ENCODE results near the gene NNMT.

The NNMT gene

GRCh38 chr11:114261791-114262190, 34.4 kb upstream of the NNMT start:
- in situ Hi-C loops (cut with MboI; ENCODE audit: low sequenced_read_pairs): loop anchor here (25.0 kb wide), 2 partner anchors 374 to 949 kb away; partner anchors contain the start of genes TTC12 and USP28

DNA sequence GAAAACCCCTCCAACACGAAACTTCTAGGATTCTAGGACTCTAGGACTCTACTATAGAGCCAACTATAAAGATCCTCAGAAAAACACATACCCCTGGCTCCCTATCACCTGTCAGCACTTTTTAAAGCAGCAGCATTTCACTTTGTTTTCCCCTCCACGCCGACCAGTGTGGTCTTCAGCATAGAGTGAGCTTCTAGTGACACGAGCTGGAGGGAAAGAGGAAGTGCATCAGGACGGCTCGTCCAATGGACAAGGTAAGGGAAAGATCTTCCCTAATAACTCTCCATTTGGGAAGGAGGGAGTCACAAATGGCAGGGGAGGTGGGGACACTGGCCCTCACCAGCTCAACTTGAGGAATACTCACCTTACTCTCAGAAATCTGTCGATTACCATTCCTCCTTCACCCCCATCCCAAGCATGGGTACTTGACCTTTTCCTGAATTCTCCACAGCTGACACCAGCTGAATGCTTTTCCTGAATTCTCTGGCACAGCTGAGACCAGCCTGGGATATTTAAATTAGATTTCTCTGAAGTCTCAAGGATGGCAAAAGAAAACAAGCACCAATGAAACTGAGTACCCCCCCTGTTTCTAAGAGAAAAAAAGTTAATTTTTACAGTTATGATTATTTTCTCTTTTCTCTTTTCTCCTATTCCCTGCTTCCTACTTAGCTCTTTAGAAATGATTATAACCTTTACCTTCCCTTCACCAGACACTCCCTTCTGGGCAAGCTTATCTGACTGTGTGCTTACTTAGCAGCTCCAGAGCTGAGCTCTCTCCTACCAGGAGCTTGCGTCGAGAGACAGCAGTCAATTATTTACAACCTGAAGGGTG, 33.3 kb upstream of the NNMT start:
- in situ Hi-C loops (cut with MboI; ENCODE audit: low sequenced_read_pairs): loop anchor here (25.0 kb wide), 2 partner anchors 376 to 951 kb away; partner anchors contain the start of genes TTC12 and USP28

DNA sequence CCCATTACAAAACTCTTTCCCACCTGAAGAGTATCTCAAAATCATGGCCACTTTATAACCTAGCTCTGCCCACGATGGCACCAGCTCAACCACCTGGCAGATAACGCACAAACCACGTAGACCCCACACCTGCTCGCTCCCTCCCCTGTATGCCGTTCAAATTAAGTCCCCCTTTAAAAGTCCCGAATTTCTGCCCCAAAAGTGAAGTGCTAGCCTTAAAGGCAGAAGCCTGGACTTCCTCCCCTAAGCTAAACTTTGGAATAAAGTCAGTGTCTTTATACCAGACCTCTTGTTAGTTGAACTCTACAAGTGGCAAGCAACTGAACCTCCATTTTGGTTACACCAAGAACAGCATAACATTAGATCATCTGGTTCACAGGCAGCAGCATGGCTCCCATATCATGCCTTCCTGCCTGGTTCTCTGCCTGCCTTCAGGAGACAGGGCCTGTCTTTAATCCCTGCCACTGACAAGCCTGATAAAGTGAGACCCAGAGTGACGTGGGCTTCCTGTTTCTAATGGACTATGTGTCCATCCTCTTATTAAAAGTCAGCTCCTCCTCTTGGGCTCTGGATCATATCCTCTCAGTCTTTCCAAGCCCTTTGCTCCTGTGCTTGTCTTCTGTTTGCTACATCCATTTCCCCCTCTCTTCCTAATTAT, 32.6 kb upstream of the NNMT start:
- in situ Hi-C loops (cut with MboI; ENCODE audit: low sequenced_read_pairs): loop anchor here (25.0 kb wide), 2 partner anchors 376 to 951 kb away; partner anchors contain the start of genes TTC12 and USP28

DNA sequence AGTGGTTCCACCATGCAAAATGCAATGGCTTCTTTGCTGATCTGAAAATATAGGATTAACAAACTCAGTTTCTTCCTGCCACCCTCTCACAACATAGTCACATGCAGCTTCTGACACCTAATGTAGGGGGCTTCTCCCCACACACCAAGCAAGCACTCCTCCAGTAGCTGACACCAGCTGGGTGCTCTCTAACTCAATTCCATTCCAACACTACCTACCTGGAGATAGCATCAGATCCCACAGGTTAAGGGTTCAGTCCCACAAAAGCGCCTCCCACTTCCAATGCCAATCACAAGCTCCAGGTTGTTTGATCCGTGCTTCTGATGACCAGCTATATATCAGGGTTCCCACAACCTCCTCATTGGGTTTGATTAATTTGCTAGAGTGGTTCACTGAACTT, 31.8 kb upstream of the NNMT start:
- in situ Hi-C loops (cut with MboI; ENCODE audit: low sequenced_read_pairs): loop anchor here (25.0 kb wide), 2 partner anchors 377 to 952 kb away; partner anchors contain the start of genes TTC12 and USP28

GRCh38 chr11:114265122-114265878, 30.9 kb upstream of the NNMT start:
- in situ Hi-C loops (cut with MboI; ENCODE audit: low sequenced_read_pairs): loop anchor here (25.0 kb wide), 2 partner anchors 378 to 953 kb away; partner anchors contain the start of genes TTC12 and USP28

- in situ Hi-C loops (cut with MboI; ENCODE audit: low sequenced_read_pairs): loop anchor here (25.0 kb wide), 2 partner anchors 382 to 957 kb away; partner anchors contain the start of genes TTC12 and USP28
Measured at GRCh38 chr11:114269498-114269897, 26.7 kb upstream of the NNMT start.

GRCh38 chr11:114270531-114271270, 25.5 kb upstream of the NNMT start:
- in situ Hi-C loops (cut with MboI; ENCODE audit: low sequenced_read_pairs): loop anchor here (25.0 kb wide), 2 partner anchors 383 to 958 kb away; partner anchors contain the start of genes TTC12 and USP28

DNA sequence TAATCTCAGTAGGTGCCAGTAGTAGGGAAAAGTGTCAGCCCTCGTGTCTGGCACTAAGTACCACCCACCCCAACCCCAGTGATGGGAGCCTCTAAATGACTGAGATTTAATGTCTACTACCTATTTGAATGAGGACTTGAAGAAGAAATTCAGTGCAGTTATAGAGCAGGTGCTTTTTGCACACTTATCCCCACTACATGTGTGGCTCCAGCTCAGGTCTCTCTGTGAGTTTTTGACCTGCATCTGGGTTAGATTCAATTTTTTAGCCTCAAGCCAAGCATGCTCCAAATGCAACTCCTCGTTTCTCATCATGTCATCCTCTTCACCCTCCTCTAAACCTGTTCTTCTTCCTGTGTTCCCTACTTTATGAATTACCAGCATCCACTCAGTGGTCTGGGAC, 24.9 kb upstream of the NNMT start:
- in situ Hi-C loops (cut with MboI; ENCODE audit: low sequenced_read_pairs): loop anchor here (25.0 kb wide), 2 partner anchors 384 to 959 kb away; partner anchors contain the start of genes TTC12 and USP28

- in situ Hi-C loops (cut with MboI; ENCODE audit: low sequenced_read_pairs): loop anchor here (25.0 kb wide), 2 partner anchors 385 to 960 kb away; partner anchors contain the start of genes TTC12 and USP28
Measured at GRCh38 chr11:114272311-114272710, 23.9 kb upstream of the NNMT start.

DNA sequence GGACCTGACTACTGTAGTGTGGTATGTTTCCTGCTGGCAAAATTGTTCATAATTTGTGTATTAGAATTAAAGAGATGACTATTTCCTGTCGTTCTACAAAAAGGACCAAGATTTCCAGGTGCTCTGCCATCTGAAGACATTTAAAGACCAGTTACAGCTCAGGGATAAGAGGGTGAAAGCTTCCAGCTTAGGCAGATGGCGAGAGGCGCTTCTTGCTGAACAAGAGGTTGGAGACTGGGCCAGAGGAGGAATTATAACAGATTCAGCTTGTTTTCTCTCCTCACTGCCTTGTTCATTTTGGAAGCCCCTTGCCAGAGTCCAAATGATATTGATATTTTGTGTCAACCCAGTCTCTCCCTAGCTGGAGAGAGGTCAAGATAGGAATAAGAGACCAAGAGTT, 23.1 kb upstream of the NNMT start:
- in situ Hi-C loops (cut with MboI; ENCODE audit: low sequenced_read_pairs): loop anchor here (25.0 kb wide), 2 partner anchors 386 to 961 kb away; partner anchors contain the start of genes TTC12 and USP28

DNA sequence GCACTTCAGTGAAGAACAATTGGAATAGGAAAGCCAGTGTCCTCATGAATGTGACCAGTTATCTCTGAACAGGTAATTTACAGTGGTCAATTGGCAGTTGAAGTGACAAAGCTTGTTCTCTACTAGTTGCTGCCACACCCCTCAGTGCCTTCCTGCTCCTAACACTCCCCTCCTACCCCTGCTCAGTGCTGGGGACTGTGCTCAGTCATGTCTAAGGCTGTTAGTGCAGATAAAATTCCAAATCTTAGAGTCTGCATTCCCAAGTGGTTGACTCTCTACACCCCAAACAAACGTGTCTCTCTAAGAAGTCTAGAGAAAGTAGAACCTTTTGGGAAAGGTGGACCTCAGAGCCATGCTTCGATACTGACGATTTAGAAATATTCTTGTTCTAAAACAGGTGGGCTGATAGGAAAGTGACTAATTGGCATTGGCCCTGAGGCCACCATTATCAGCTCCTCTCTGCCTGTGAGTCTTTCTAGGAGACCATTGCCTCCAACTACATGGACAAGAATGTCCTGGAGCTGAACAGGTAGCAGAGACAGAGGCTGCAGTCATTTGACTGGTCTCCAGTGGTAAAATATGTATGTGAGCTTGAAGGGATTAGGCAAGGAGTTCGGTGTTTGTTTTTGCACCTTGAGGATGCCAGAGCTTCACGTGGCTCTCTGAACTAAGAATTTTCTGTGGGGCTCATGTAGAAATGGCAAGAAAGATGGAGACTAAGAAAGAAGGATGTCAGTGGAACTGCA, 22.1 kb upstream of the NNMT start:
- in situ Hi-C loops (cut with MboI; ENCODE audit: low sequenced_read_pairs): loop anchor here (25.0 kb wide), 2 partner anchors 387 to 962 kb away; partner anchors contain the start of genes TTC12 and USP28

DNA sequence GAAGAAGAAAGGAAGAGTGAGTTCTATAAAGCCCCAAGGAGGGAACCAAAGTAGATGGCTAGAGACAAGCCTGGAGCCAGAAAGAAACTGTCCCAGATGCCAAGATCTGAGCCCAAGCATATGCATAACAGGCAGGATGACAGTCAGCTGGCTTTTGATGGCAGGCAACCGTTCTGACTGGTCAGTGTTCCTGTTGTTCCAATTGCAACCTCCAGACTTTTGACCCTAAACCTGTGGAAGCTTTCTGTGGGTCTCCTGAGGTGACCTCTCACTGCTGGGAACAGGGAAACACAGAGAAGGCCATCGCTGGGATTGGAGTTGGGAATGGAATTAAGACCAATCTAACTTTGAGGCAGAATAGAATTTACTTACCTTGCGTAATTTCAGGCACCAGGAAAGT, 21.6 kb upstream of the NNMT start:
- in situ Hi-C loops (cut with MboI; ENCODE audit: low sequenced_read_pairs): loop anchor here (25.0 kb wide), 2 partner anchors 387 to 962 kb away; partner anchors contain the start of genes TTC12 and USP28

- in situ Hi-C loops (cut with MboI; ENCODE audit: low sequenced_read_pairs): no loop called here
Measured at GRCh38 chr11:114275280-114275679, 20.9 kb upstream of the NNMT start.

DNA sequence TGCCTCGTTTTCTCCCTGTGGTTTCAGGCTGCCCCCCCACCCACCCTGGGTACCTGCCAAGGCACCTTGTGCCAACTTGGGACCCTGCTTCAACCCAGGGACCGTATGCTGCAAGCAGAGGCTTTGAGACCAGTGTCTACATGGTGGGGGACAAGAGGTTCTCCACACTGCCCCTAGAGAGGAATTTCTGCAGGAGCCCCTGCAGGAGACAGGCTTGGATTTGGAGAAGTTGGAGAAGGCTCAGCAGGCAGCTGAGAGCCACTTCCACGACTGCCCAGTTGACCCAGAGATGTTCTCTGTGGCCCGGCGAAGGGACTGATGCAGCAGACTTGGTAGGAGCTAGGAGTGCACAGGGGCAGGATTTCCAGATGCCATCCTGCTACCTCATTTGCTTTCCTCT, 20.1 kb upstream of the NNMT start:
- in situ Hi-C loops (cut with MboI; ENCODE audit: low sequenced_read_pairs): no loop called here

DNA sequence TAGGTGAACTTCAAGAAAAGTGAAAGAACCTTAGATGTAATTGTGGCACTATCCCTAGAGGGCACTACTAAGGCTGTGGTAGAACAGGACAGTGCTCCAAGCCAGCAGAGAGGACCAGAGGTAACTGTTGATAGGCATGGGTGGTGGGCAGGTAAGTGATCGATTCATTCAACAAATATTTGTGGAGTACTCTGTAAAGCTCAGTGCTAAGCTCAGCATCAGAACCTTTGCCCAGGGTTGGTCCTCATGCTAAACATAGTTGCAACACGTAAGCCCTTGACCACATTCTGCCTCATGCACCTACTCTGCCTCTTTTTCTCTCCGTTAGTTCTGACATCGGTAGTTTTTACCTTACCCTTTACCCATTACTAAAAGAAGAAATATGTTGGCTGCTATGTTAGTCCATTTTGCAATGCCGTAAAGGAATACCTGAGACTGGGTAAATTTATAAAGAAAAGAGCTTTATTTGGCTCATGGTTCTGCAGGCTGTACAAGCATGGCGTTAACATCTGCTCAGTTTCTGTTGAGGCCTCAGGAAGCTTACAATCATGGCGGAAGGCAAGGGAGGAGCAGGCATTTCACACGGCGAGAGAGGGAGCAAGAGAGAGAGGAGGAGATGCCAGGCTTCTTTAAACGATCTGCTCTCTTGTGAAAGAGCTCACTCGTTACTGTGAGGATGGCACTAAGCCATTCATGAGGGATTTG, 18.4 kb upstream of the NNMT start:
- in situ Hi-C loops (cut with MboI; ENCODE audit: low sequenced_read_pairs): no loop called here

- in situ Hi-C loops (cut with MboI; ENCODE audit: low sequenced_read_pairs): no loop called here
Measured at GRCh38 chr11:114278342-114279065, 17.7 kb upstream of the NNMT start.

GRCh38 chr11:114279792-114280546, 16.2 kb upstream of the NNMT start:
- in situ Hi-C loops (cut with MboI; ENCODE audit: low sequenced_read_pairs): no loop called here

Measured in HL-60/S4 treated with retinoic acid at 250 ng/mL for 4 days and 3 days (cell line).